ENCODE results near the gene IL25. TPM values are rescaled to one million over a fixed set of nuclear protein-coding genes. Genes with fewer than 3 reads are reported as not detected.
"Not testable (repeated sequence)": the region's sequence is repeated elsewhere in the genome, so short reads cannot be mapped to it uniquely, and the experiment has no call there.

Gene IL25
- total RNA-seq, result not detected

GRCh38 chr14:23372509-23372908 lies at the start of gene IL25:
Gene IL25, plus strand, starts transcription at chr14:23372809.
- Histone ChIP-seq H3K4me3 (no peak within 1 kb of the TSS), H3K9me3 (no peaks in the 10 kb centered on the region), H3K27ac (no peak within 1 kb of the TSS), H3K27me3 (no peaks in the 10 kb centered on the region), H3K4me1 (no peaks in the 10 kb centered on the region), H3K36me3 (no peaks in the 10 kb centered on the region)
- TF ChIP-seq, protein P1, sequence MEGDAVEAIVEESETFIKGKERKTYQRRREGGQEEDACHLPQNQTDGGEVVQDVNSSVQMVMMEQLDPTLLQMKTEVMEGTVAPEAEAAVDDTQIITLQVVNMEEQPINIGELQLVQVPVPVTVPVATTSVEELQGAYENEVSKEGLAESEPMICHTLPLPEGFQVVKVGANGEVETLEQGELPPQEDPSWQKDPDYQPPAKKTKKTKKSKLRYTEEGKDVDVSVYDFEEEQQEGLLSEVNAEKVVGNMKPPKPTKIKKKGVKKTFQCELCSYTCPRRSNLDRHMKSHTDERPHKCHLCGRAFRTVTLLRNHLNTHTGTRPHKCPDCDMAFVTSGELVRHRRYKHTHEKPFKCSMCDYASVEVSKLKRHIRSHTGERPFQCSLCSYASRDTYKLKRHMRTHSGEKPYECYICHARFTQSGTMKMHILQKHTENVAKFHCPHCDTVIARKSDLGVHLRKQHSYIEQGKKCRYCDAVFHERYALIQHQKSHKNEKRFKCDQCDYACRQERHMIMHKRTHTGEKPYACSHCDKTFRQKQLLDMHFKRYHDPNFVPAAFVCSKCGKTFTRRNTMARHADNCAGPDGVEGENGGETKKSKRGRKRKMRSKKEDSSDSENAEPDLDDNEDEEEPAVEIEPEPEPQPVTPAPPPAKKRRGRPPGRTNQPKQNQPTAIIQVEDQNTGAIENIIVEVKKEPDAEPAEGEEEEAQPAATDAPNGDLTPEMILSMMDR (IDR thresholded peaks at IDR 0.05), result no peak
- no peak for TF ChIP-seq POLR2A (IDR thresholded peaks at IDR 0.05)
- no peak for DNase-seq

DNA sequence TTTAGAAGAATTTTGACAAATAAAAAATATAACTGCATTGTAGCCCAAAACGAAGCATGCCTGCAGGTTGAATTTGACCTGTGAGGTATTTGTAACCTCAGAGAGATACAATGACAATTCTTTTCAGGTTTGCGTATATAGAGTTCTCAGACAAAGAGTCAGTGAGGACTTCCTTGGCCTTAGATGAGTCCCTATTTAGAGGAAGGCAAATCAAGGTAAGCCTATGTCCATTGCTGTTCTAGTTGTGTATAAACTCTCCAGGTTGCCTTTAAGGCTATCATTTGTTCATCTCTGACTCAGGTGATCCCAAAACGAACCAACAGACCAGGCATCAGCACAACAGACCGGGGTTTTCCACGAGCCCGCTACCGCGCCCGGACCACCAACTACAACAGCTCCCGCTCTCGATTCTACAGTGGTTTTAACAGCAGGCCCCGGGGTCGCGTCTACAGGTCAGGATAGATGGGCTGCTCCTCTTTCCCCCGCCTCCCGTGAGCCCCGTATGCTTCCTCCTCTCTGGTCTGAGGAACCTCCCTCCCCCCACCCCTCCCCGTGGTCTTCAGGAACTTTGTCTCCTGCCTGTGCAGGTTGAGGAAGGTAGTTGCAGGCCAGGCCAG lies 48.7 kb upstream of the IL25 start:
- Histone ChIP-seq H3K36me3 (peaks cover 0 to 27% (median 0%) of the 10 kb centered on the region in 3 donors), H3K27me3 (no peaks in the 10 kb centered on the region), H3K9me3 (no peaks in the 10 kb centered on the region), H3K4me3 (no peak overlapping the region), H3K27ac (no peak overlapping the region), H3K4me1 (peaks cover 0 to 20% (median 11%) of the 10 kb centered on the region in 4 donors)
- TF ChIP-seq, protein P1 (IDR thresholded peaks at IDR 0.05), result no peak
- no peak for TF ChIP-seq POLR2A (IDR thresholded peaks at IDR 0.05)
- no peak for DNase-seq

- H3K36me3 ChIP-seq, result peaks cover 0 to 27% (median 0%) of the 10 kb centered on the region in 3 donors
- no peak for TF ChIP-seq POLR2A (IDR thresholded peaks at IDR 0.05)
- TF ChIP-seq, protein P1 (IDR thresholded peaks at IDR 0.05), result no peak
- H3K27me3 ChIP-seq, result no peaks in the 10 kb centered on the region
- no peak overlapping the region for H3K27ac ChIP-seq
- no peaks in the 10 kb centered on the region for H3K9me3 ChIP-seq
- peaks cover 0 to 20% (median 11%) of the 10 kb centered on the region in 4 donors for H3K4me1 ChIP-seq
- H3K4me3 ChIP-seq, result no peak overlapping the region
- DNase-seq, result no peak
These were observed 48.2 kb upstream of the IL25 start for GRCh38 chr14:23324455-23324846.

- no peaks in the 10 kb centered on the region for H3K27me3 ChIP-seq
- H3K9me3 ChIP-seq, result no peaks in the 10 kb centered on the region
- peaks cover 0 to 20% (median 11%) of the 10 kb centered on the region in 4 donors for H3K4me1 ChIP-seq
- TF ChIP-seq POLR2A (IDR thresholded peaks at IDR 0.05), result no peak
- TF ChIP-seq, protein P1 (IDR thresholded peaks at IDR 0.05), result no peak
- peaks cover 0 to 27% (median 0%) of the 10 kb centered on the region in 3 donors for H3K36me3 ChIP-seq
- no peak overlapping the region for H3K27ac ChIP-seq
- DNase-seq, result no peak
- H3K4me3 ChIP-seq, result no peak overlapping the region
These were observed 47.6 kb upstream of the IL25 start for GRCh38 chr14:23324993-23325392.

GRCh38 chr14:23325746-23326145 lies 46.9 kb upstream of the IL25 start:
- not testable (repeated sequence) for H3K4me3 ChIP-seq, DNase-seq, H3K27ac ChIP-seq, H3K27me3 ChIP-seq, H3K9me3 ChIP-seq
- Histone ChIP-seq H3K36me3 (peaks cover 0 to 27% (median 0%) of the 10 kb centered on the region in 3 donors), H3K4me1 (peaks cover 0 to 14% (median 9%) of the 10 kb centered on the region in 4 donors)

- TF ChIP-seq POLR2A (IDR thresholded peaks at IDR 0.05), result no peak
- TF ChIP-seq, protein P1 (IDR thresholded peaks at IDR 0.05), result no peak
- Histone ChIP-seq H3K4me1 (peaks cover 0 to 14% (median 9%) of the 10 kb centered on the region in 4 donors), H3K36me3 (peaks cover 0 to 27% (median 0%) of the 10 kb centered on the region in 3 donors)
These were observed 45.9 kb upstream of the IL25 start for GRCh38 chr14:23326491-23327332.

More at GRCh38 chr14:23326491-23327332, 45.9 kb upstream of the IL25 start:
- no peak overlapping the region for H3K4me3 ChIP-seq
- H3K27ac ChIP-seq, result no peak overlapping the region
- no peak for DNase-seq
- H3K9me3 ChIP-seq, result no peaks in the 10 kb centered on the region
- no peaks in the 10 kb centered on the region for H3K27me3 ChIP-seq

Measured in Peyer's patch (tissue), 4 donors.